GM10248 (cell line): ENCODE results near the gene ASPSCR1.

Experiments used
- CTCF ChIA-PET: fragments of 300-600 bp; sonication (Branson Sonifier 250); formaldehyde crosslinking; extraction: SDS; loops from one replicate; lab custom pipeline; 2021; ENCODE audit warnings: antibody characterized with exemption; lab: Yijun Ruan, JAX
- POLR2A ChIA-PET: fragments of 350-650 bp; sonication (Branson Sonifier 250); formaldehyde crosslinking; extraction: SDS; loops from one replicate; lab custom pipeline; 2020; ENCODE audit warnings: antibody characterized with exemption; lab: Yijun Ruan, JAX
- DNase-seq: peaks from one replicate; pipeline ENCODE4 v3.0.0; 2012; ENCODE audit errors: extremely low spot score
- TF ChIP-seq, protein P1 (sequence below): IDR thresholded peaks from 2 replicates; pipeline ENCODE4 v1.5.1; 2012; ENCODE audit warnings: mild to moderate bottlenecking, low read depth; ENCODE audit errors: extremely low read depth, missing control alignments, control extremely low read depth

Gene ASPSCR1

DNA sequence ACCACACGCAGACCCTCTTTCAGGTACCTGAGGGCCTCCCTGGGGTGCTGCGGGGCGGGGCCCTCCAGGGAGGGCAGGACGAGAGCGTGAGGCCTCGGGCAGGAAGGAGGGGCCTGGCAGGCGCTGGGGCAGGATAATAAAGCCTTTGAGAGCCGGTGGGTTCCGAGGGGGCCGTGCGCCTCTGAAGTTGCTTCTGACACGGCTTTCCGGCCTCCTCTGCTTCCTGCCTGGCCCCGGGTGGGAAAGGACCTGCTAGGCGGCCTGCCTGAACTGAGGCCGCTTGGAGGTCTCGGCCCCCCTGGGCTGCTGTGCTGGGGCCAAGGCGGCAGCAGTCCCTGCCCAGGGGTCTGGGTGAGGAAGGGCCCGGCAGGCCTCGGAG, 34.8 kb downstream of the ASPSCR1 start:
- DNase-seq, result no peak
- TF ChIP-seq, protein P1, sequence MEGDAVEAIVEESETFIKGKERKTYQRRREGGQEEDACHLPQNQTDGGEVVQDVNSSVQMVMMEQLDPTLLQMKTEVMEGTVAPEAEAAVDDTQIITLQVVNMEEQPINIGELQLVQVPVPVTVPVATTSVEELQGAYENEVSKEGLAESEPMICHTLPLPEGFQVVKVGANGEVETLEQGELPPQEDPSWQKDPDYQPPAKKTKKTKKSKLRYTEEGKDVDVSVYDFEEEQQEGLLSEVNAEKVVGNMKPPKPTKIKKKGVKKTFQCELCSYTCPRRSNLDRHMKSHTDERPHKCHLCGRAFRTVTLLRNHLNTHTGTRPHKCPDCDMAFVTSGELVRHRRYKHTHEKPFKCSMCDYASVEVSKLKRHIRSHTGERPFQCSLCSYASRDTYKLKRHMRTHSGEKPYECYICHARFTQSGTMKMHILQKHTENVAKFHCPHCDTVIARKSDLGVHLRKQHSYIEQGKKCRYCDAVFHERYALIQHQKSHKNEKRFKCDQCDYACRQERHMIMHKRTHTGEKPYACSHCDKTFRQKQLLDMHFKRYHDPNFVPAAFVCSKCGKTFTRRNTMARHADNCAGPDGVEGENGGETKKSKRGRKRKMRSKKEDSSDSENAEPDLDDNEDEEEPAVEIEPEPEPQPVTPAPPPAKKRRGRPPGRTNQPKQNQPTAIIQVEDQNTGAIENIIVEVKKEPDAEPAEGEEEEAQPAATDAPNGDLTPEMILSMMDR, result no peak
- POLR2A ChIA-PET, result no interaction called here
- CTCF ChIA-PET, result interaction anchor here (1.3 to 1.6 kb wide), 2 partner anchors 9 to 53 kb away, joined by 5 to 6 read pairs; no protein-coding TSS in a partner anchor

DNA sequence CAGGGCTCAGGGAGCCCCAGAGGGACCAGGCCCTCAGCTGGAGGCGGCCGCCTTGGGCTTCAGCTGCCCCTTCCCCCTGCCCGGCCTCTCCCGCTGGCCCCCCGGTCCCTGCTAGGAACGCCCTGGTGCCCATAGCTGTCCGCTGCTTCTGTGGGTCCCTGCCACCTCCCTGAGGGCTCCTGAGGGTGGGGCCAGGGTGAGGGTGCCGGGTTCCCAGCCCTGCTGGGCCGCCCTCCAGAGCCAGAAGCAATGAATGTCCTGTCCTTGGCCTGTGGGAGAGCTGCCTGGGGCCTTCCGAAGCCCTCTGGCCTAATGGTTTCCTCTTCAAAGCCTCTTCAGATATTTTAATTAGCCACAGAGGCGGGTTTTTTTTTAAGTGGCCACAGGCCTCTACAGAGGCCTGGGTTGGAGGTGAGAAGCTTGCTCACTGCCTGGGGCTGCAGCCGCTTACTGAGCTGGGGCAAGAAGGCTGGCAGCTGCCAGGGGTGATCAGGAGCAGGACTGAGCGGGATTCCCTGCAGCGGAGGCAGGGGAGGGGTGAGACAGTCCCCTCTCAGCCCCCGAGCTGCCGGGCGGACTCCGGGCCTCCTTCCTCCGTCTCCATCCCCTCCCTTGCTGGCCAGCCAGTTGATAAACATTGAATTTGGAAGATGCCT, 35.3 kb downstream of the ASPSCR1 start:
- ChIA-PET CTCF (interaction anchor here (1.3 to 1.6 kb wide), 2 partner anchors 9 to 53 kb away, joined by 5 to 6 read pairs; no protein-coding TSS in a partner anchor), POLR2A (no interaction called here)
- TF ChIP-seq, protein P1, result no peak
- DNase-seq, result no peak

DNA sequence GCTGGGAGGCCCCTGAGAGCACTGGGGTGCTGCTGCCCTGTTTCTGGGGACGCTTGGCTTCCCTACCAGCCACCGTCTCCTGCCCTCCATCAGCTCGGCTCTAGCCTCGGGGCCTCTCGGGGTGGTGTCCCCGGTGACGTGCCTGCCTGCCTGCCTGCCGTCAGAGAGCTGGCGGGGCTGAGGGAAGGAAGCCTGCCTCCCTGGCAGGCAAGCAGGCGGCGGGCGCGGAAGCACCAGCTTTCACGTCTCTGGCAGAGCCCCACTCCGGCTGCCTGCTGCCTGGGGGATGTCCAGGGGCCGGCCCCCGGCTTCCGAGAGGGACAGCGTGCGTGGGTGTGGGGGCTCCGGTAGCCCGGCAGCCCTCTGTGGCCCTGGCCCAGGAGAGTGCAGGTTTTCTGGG, 35.9 kb downstream of the ASPSCR1 start:
- ChIA-PET CTCF (interaction anchor here (1.3 to 1.6 kb wide), 2 partner anchors 8 to 54 kb away, joined by 5 to 6 read pairs; no protein-coding TSS in a partner anchor), POLR2A (no interaction called here)
- TF ChIP-seq, protein P1, result no peak
- no peak for DNase-seq

DNA sequence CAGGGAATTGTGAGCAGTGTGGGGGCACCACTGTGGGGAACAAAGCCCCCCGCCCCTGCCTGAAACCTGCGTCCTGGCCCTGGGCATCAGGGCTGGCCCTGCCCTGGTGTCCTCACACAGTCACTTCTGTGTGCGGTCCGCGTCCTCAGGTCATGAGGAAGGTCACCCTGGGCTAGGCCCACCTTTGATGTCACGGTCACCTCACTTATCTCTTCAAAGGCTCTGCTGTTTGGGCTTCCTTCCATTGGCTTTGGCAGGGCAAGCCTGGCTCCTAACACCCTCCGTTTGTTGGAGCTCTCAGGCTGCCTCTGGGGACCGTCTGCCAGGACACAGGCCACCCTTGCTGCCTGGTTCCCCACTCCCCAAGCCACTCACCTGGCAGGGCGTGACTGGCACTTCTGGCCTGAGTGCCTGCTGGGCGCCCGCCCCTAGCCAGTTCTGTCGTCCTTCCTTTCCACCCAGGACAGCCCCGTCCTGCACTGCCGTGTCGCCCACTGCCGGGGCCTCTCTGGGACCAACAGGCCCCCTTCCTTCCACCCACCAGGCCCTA, 36.4 kb downstream of the ASPSCR1 start:
- TF ChIP-seq, protein P1, result no peak
- POLR2A ChIA-PET, result no interaction called here
- no peak for DNase-seq
- CTCF ChIA-PET, result interaction anchor here (1.3 to 10.6 kb wide), 3 partner anchors 8 to 54 kb away, joined by 5 to 106 read pairs (median 6); partner anchors contain the start of gene NOTUM

DNA sequence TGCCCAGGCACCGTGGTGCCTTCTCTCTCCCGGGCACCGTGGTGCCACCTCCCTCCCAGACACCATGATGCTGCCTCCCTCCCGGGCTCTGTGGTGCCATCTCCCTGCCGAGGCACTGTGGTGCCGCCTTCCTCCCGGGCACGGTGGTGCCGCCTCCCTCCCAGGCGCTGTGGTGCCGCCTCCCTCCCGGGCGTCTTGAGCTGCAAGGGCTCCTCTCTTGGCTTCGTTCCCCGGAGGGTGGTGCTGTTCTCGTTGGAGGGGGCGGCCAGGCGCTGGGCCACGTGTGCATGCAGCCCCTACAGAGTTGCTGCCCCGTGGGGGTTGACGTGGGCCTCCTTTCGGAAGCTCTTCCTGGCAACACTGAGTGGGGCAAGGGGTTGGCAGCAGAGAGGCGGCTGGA, 37.0 kb downstream of the ASPSCR1 start:
- CTCF ChIA-PET, result interaction anchor here (0.8 to 10.6 kb wide), 2 partner anchors 23 to 54 kb away, joined by 4 to 106 read pairs; partner anchors contain the start of genes DCXR and NOTUM
- no peak for DNase-seq
- TF ChIP-seq, protein P1, result no peak
- POLR2A ChIA-PET, result interaction anchor here (0.6 kb wide), 1 partner anchor 514 kb away, joined by 7 read pairs; no protein-coding TSS in a partner anchor

DNA sequence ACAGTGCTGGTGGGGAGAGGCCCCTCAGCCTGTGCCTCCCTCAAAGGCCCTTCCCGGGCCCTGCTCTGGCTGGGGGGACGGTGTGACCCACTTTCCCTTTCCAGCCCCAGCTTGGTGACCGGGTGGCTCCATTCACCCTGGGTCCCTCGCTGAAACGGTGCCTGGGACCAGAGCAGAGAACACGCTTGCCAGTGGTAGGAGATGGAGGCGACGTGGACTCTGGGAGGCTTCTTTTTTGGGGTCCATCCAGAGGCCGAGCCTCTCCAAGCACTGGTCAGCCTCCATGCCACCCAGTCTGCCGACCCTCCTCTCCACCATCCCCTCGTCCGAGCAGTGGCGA, 37.5 kb downstream of the ASPSCR1 start:
- CTCF ChIA-PET, result interaction anchor here (0.8 to 10.6 kb wide), 2 partner anchors 23 to 55 kb away, joined by 4 to 106 read pairs; partner anchors contain the start of genes DCXR and NOTUM
- no peak for DNase-seq
- TF ChIP-seq, protein P1, result no peak
- POLR2A ChIA-PET, result interaction anchor here (0.5 to 0.6 kb wide), 2 partner anchors 270 to 514 kb away, joined by 3 to 7 read pairs; no protein-coding TSS in a partner anchor
